HG02798 (cell line): ENCODE data around the gene IL1RAPL2.
"Not testable (repeated sequence)": the region's sequence is repeated elsewhere in the genome, so short reads cannot be mapped to it uniquely, and the experiment has no call there.

Experiments used
- ATAC-seq: cut with Tn5 transposase; IDR thresholded peaks from one replicate; pipeline ENCODE4 v1.9.1; 2021; ENCODE audit warnings: mild to moderate bottlenecking; ENCODE audit not compliant: unreplicated experiment, poor library complexity

Gene IL1RAPL2

GRCh38 chrX:105744946-105745345 lies 1178.9 kb downstream of the IL1RAPL2 start:
- no peak for ATAC-seq

GRCh38 chrX:105745863-105746262 lies 1179.9 kb downstream of the IL1RAPL2 start:
- no peak for ATAC-seq

- ATAC-seq, result no peak
Measured at GRCh38 chrX:105752338-105752956, 1186.4 kb downstream of the IL1RAPL2 start.

GRCh38 chrX:105753411-105753810 lies 1187.4 kb downstream of the IL1RAPL2 start:
- ATAC-seq, result no peak

GRCh38 chrX:105754286-105754964 lies 1188.4 kb downstream of the IL1RAPL2 start:
- ATAC-seq, result no peak

- ATAC-seq, result no peak
Measured at GRCh38 chrX:105755109-105755508, 1189.1 kb downstream of the IL1RAPL2 start.

- no peak for ATAC-seq
Measured at GRCh38 chrX:105758754-105759153, 1192.8 kb downstream of the IL1RAPL2 start.

GRCh38 chrX:105759598-105759997 lies 1193.6 kb downstream of the IL1RAPL2 start:
- no peak for ATAC-seq

- ATAC-seq, result peak; percentile 48
Measured at GRCh38 chrX:105765691-105766090, 1199.7 kb downstream of the IL1RAPL2 start.

- no peak for ATAC-seq
Measured at GRCh38 chrX:105773801-105774200, 1207.8 kb downstream of the IL1RAPL2 start.

GRCh38 chrX:105775679-105776078 lies 1209.7 kb downstream of the IL1RAPL2 start:
- ATAC-seq, result no peak

- no peak for ATAC-seq
Measured at GRCh38 chrX:105781804-105782203, 1215.8 kb downstream of the IL1RAPL2 start.

- not testable (repeated sequence) for ATAC-seq
Measured at GRCh38 chrX:105796877-105797276, 1230.9 kb downstream of the IL1RAPL2 start.

GRCh38 chrX:105803891-105804290 lies 1237.9 kb downstream of the IL1RAPL2 start:
- no peak for ATAC-seq

- not testable (repeated sequence) for ATAC-seq
Measured at GRCh38 chrX:105805655-105806054, 1239.7 kb downstream of the IL1RAPL2 start.

GRCh38 chrX:105816517-105816916 lies 1250.5 kb downstream of the IL1RAPL2 start:
- ATAC-seq, result no peak
